ENCODE data around the gene STK26.
"Not testable (repeated sequence)": the region's sequence is repeated elsewhere in the genome, so short reads cannot be mapped to it uniquely, and the experiment has no call there.

The STK26 gene

GRCh38 chrX:132022967-132023895 lies at the start of gene STK26:
STK26 (plus strand) TSS chrX:132023302; CDS start chrX:132023618, 316 bp downstream.
- DNase-seq, result peak; percentile 83

- DNase-seq, result no peak
Measured at GRCh38 chrX:131975851-131976250, 47.3 kb upstream of the STK26 start.

GRCh38 chrX:131977619-131978018 lies 45.5 kb upstream of the STK26 start:
- no peak for DNase-seq

- no peak for DNase-seq
Measured at GRCh38 chrX:131979116-131979515, 44.0 kb upstream of the STK26 start.

GRCh38 chrX:131985526-131986049 lies 37.5 kb upstream of the STK26 start:
- peak; percentile 8 for DNase-seq

GRCh38 chrX:131987252-131987651 lies 35.9 kb upstream of the STK26 start:
- DNase-seq, result peak; percentile 59

GRCh38 chrX:131988236-131988635 lies 34.9 kb upstream of the STK26 start:
- no peak for DNase-seq

- DNase-seq, result peak; percentile 17
Measured at GRCh38 chrX:132001127-132001526, 22.0 kb upstream of the STK26 start.

- no peak for DNase-seq
Measured at GRCh38 chrX:132004728-132005127, 18.4 kb upstream of the STK26 start.

- DNase-seq, result no peak
Measured at GRCh38 chrX:132009350-132009749, 13.8 kb upstream of the STK26 start.

GRCh38 chrX:132010213-132010612 lies 12.9 kb upstream of the STK26 start:
- not testable (repeated sequence) for DNase-seq

GRCh38 chrX:132015875-132016274 lies 7.2 kb upstream of the STK26 start:
- no peak for DNase-seq

GRCh38 chrX:132016628-132017430 lies 6.3 kb upstream of the STK26 start:
- no peak for DNase-seq

- DNase-seq, result no peak
Measured at GRCh38 chrX:132017431-132018185, 5.5 kb upstream of the STK26 start.

- peak; percentile 21 for DNase-seq
Measured at GRCh38 chrX:132022198-132022966, 720 bp upstream of the STK26 start.

GRCh38 chrX:132023896-132024386 lies 839 bp downstream of the STK26 start:
- peak; percentile 69 for DNase-seq

- no peak for DNase-seq
Measured at GRCh38 chrX:132025041-132025440, 1.9 kb downstream of the STK26 start.

- DNase-seq, result no peak
Measured at GRCh38 chrX:132030264-132030663, 7.2 kb downstream of the STK26 start.

- no peak for DNase-seq
Measured at GRCh38 chrX:132031867-132032266, 8.8 kb downstream of the STK26 start.

- DNase-seq, result no peak
Measured at GRCh38 chrX:132033166-132033565, 10.1 kb downstream of the STK26 start.

- no peak for DNase-seq
Measured at GRCh38 chrX:132034648-132035047, 11.5 kb downstream of the STK26 start.
